Neural cell (in vitro differentiated cells): ENCODE data around the gene DPEP2NB. TPM values are rescaled to one million over a fixed set of nuclear protein-coding genes. Genes with fewer than 3 reads are reported as not detected.

Source experiments
- H2AFZ ChIP-seq: fragments of 200-600, 300-800 bp; sonication (generic), shearing (Covaris generic); 2 replicates; pipeline ENCODE4 v1.6.0; 2014; ENCODE audit warnings: low read depth, mild to moderate bottlenecking, antibody characterized with exemption, low read length, moderate library complexity
- H3F3A ChIP-seq: fragments of 200-600 bp; shearing (Covaris generic); 2 replicates; pipeline ENCODE4 v1.6.1; 2016; ENCODE audit warnings: mild to moderate bottlenecking, moderate library complexity, mixed read lengths, antibody characterized with exemption, low read length; ENCODE audit not compliant: insufficient read depth, poor library complexity, severe bottlenecking
- H3K27ac ChIP-seq: fragments of 200-600, 300-800 bp; sonication (generic), shearing (Covaris generic); 2 replicates; pipeline ENCODE4 v1.5.1; 2014; ENCODE audit warnings: mild to moderate bottlenecking, low read length, moderate library complexity
- H3K27me3 ChIP-seq: fragments of 300-800, 200-600 bp; sonication (generic), shearing (Covaris generic); 2 replicates; pipeline ENCODE4 v1.6.0; 2014; ENCODE audit warnings: mild to moderate bottlenecking, low read depth, low read length, moderate library complexity; ENCODE audit not compliant: insufficient read depth
- H3K36me3 ChIP-seq: fragments of 300-800, 200-600 bp; sonication (generic), shearing (Covaris generic); 2 replicates; pipeline ENCODE4 v1.5.1; 2014; ENCODE audit warnings: mild to moderate bottlenecking, antibody characterized with exemption, low read length, moderate library complexity; ENCODE audit not compliant: insufficient read depth
- H3K4me2 ChIP-seq: fragments of 300-800, 200-600 bp; sonication (generic), shearing (Covaris generic); 2 replicates; pipeline ENCODE4 v1.6.0; 2014; ENCODE audit warnings: mild to moderate bottlenecking, low read length
- H3K4me3 ChIP-seq: fragments of 300-800, 200-600 bp; sonication (generic), shearing (Covaris generic); 2 replicates; pipeline ENCODE4 v1.5.1; 2014; ENCODE audit warnings: mild to moderate bottlenecking, low read length, moderate library complexity
- H3K79me2 ChIP-seq: fragments of 200-600 bp; shearing (Covaris generic); replicated peaks from 2 replicates; pipeline ENCODE4 v1.6.0; 2014; ENCODE audit warnings: mild to moderate bottlenecking, low read length, moderate library complexity; ENCODE audit not compliant: insufficient read depth
- H3K9ac ChIP-seq: fragments of 300-800, 200-600 bp; sonication (generic), shearing (Covaris generic); 2 replicates; pipeline ENCODE4 v1.6.1; 2016; ENCODE audit warnings: mild to moderate bottlenecking, low read length, mixed read lengths
- H3K9me2 ChIP-seq: fragments of 200-600 bp; shearing (Covaris generic); 2 replicates; pipeline ENCODE4 v1.6.1; 2016; ENCODE audit warnings: mild to moderate bottlenecking, low read length, mixed read lengths; ENCODE audit not compliant: insufficient read depth
- H3K9me3 ChIP-seq: fragments of 200-600, 300-800 bp; sonication (generic), shearing (Covaris generic); 2 replicates; pipeline ENCODE4 v1.6.1; 2016; ENCODE audit warnings: mild to moderate bottlenecking, mixed run types, low read length, moderate library complexity, mixed read lengths
- H4K20me1 ChIP-seq: fragments of 200-600 bp; shearing (Covaris generic); 2 replicates; pipeline ENCODE4 v1.6.1; 2016; ENCODE audit warnings: mild to moderate bottlenecking, mixed run types; ENCODE audit not compliant: insufficient read depth
- EP300 ChIP-seq: fragments of 450-650 bp; conservative IDR thresholded peaks from 2 replicates; pipeline ENCODE4 v1.6.1; 2014; ENCODE audit warnings: antibody characterized with exemption, mild to moderate bottlenecking, moderate library complexity; ENCODE audit not compliant: poor library complexity, severe bottlenecking
- EZH2 ChIP-seq: fragments of 200-600, 300-800 bp; shearing (Covaris generic), sonication (generic); IDR thresholded peaks from 2 replicates; pipeline ENCODE4 v1.6.1; 2014; ENCODE audit warnings: antibody characterized with exemption, low read length, borderline replicate concordance, mild to moderate bottlenecking; ENCODE audit not compliant: insufficient read depth, poor library complexity, severe bottlenecking
- MXI1 ChIP-seq: fragments of 450-650 bp; conservative IDR thresholded peaks from 2 replicates; pipeline ENCODE4 v1.6.1; 2014; ENCODE audit warnings: antibody characterized with exemption, mild to moderate bottlenecking; ENCODE audit not compliant: poor library complexity, severe bottlenecking
- POLR2AphosphoS5 ChIP-seq: IDR thresholded peaks from 2 replicates; pipeline ENCODE4 v1.6.1; 2012
- RAD21 ChIP-seq: fragments of 450-650 bp; conservative IDR thresholded peaks from 2 replicates; pipeline ENCODE4 v1.6.1; 2014; ENCODE audit warnings: antibody characterized with exemption, mild to moderate bottlenecking, moderate library complexity
- REST ChIP-seq: IDR thresholded peaks from 2 replicates; pipeline ENCODE4 v1.6.1; 2012; ENCODE audit warnings: borderline replicate concordance
- SMC3 ChIP-seq: fragments of 450-650 bp; conservative IDR thresholded peaks from 2 replicates; pipeline ENCODE4 v1.6.1; 2014; ENCODE audit warnings: antibody characterized with exemption, mild to moderate bottlenecking, moderate library complexity; ENCODE audit not compliant: poor library complexity
- TAF1 ChIP-seq: IDR thresholded peaks from 2 replicates; pipeline ENCODE4 v1.6.1; 2012; ENCODE audit warnings: low read depth
- polyA plus RNA-seq: library from polyadenylated mRNA; depleted of rRNA; stranded (reverse); fragments of >200 nt; gene quantifications from 2 replicates; pipeline ENCODE4 v1.2.3, GENCODE V29; 2014
- TF ChIP-seq, protein P1 (sequence below): fragments of 450-650 bp; IDR thresholded peaks from 2 replicates; pipeline ENCODE4 v1.5.1; 2014; ENCODE audit warnings: antibody characterized with exemption, mild to moderate bottlenecking, moderate library complexity; ENCODE audit not compliant: poor library complexity, severe bottlenecking

Gene DPEP2NB
- polyA plus RNA-seq, 1 donor from 2014 or later, result not detected

DNA sequence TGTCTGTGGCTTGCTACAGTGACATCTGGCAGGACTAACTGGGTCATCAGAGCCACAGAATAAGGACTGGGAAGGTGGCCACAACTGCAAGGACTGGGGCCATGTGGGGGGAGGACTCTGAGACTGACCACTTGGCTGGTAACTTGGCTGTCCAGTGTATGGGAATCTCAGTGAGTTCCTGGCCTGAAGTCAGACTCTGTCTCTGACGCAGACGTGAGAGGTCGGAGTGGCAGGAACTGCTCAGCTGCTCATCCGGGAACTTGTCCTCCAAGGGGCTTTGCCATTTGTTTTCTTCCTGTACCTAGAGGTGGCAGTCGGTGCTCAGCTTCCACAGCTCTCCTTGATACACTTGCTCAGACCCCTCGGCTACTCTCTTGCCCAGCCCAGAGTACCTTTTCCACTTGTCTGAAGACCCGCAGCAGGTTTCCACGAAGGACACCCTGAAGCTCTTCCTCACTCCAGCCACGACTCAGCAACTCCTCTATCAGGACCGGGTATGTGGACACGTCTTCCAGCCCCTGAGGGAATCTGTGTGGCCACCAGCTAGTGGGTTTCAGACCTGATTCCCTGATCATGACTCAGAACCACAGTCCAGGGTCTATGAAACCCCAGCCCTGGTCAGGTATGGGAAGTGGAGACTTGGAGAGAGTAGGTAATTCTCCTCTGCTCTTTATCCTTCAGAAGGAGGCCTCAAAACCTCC lies 28.1 kb downstream of the DPEP2NB start:
- no peaks in the 10 kb centered on the region for H3K27me3 ChIP-seq
- H3F3A ChIP-seq, result no peaks in the 10 kb centered on the region
- H3K9me2 ChIP-seq, result no peaks in the 10 kb centered on the region
- no peak overlapping the region for H3K4me2 ChIP-seq
- no peaks in the 10 kb centered on the region for H3K36me3 ChIP-seq
- TF ChIP-seq TAF1, result no peak
- TF ChIP-seq, protein P1, sequence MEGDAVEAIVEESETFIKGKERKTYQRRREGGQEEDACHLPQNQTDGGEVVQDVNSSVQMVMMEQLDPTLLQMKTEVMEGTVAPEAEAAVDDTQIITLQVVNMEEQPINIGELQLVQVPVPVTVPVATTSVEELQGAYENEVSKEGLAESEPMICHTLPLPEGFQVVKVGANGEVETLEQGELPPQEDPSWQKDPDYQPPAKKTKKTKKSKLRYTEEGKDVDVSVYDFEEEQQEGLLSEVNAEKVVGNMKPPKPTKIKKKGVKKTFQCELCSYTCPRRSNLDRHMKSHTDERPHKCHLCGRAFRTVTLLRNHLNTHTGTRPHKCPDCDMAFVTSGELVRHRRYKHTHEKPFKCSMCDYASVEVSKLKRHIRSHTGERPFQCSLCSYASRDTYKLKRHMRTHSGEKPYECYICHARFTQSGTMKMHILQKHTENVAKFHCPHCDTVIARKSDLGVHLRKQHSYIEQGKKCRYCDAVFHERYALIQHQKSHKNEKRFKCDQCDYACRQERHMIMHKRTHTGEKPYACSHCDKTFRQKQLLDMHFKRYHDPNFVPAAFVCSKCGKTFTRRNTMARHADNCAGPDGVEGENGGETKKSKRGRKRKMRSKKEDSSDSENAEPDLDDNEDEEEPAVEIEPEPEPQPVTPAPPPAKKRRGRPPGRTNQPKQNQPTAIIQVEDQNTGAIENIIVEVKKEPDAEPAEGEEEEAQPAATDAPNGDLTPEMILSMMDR, result no peak
- TF ChIP-seq EP300, result no peak
- TF ChIP-seq POLR2AphosphoS5, result no peak
- no peak for TF ChIP-seq MXI1
- TF ChIP-seq REST, result no peak
- no peak for TF ChIP-seq EZH2
- TF ChIP-seq RAD21, result no peak
- TF ChIP-seq SMC3, result no peak
- no peaks in the 10 kb centered on the region for H3K79me2 ChIP-seq
- no peak overlapping the region for H3K9ac ChIP-seq
- H3K9me3 ChIP-seq, result no peaks in the 10 kb centered on the region
- no peaks in the 10 kb centered on the region for H4K20me1 ChIP-seq
- H3K4me3 ChIP-seq, result no peak overlapping the region
- no peak overlapping the region for H3K27ac ChIP-seq
- no peak overlapping the region for H2AFZ ChIP-seq

DNA sequence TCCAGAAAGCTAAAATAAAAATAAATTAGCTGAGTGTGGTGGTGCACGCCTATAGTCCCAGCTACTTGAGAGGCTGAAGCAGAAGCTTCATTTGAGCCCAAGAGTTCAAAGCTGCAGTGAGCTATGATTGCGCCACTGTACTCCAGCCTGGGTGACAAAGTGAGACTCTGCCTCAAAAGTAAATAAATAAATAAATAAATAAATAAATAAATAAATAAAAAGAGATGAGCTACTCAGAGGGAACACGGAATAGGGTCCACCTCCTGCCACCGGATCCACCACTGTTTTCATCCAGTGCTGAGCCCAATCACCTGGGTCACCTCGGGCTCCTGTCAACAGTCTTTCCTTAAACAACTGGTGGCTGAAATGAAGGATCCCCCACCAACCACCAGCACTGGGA lies 28.8 kb downstream of the DPEP2NB start:
- H3F3A ChIP-seq, result no peaks in the 10 kb centered on the region
- H2AFZ ChIP-seq, result no peak overlapping the region
- no peak for TF ChIP-seq MXI1
- TF ChIP-seq EP300, result no peak
- TF ChIP-seq, protein P1, result no peak
- TF ChIP-seq TAF1, result no peak
- no peak for TF ChIP-seq SMC3
- TF ChIP-seq EZH2, result no peak
- no peak for TF ChIP-seq RAD21
- no peak for TF ChIP-seq REST
- no peak for TF ChIP-seq POLR2AphosphoS5
- H3K9me2 ChIP-seq, result no peaks in the 10 kb centered on the region
- H3K27ac ChIP-seq, result no peak overlapping the region
- H4K20me1 ChIP-seq, result no peaks in the 10 kb centered on the region
- no peak overlapping the region for H3K9ac ChIP-seq
- no peak overlapping the region for H3K4me3 ChIP-seq
- no peaks in the 10 kb centered on the region for H3K36me3 ChIP-seq
- no peak overlapping the region for H3K4me2 ChIP-seq
- H3K9me3 ChIP-seq, result no peaks in the 10 kb centered on the region
- no peaks in the 10 kb centered on the region for H3K27me3 ChIP-seq
- no peaks in the 10 kb centered on the region for H3K79me2 ChIP-seq
